ENCODE data around the gene MTR. TPM values are rescaled to one million over a fixed set of nuclear protein-coding genes. Genes with fewer than 3 reads are reported as not detected.

MTR gene
- total RNA-seq, 1 experiment from 2014 or later, result 35.5 TPM

- DNase-seq, result no peak
- WGBS (ENCODE audit: extremely low coverage, insufficient read length, low lambda C conversion rate), result no CpG with 5 or more reads among the region's 14 CpGs
- no peaks in the 10 kb centered on the region for H3K4me1 ChIP-seq (ENCODE audit: insufficient read depth, low read length)
- H4K91ac ChIP-seq (ENCODE audit: insufficient read length, low read depth, low read length), result no peak overlapping the region
- no peak overlapping the region for H3K4ac ChIP-seq (ENCODE audit: low read depth, low read length)
- H4K8ac ChIP-seq (replicated peaks; ENCODE audit: insufficient read length, low read depth, low read length), result no peak overlapping the region
- H3K9me3 ChIP-seq (ENCODE audit: control insufficient read depth, low read depth, low read length), result no peaks in the 10 kb centered on the region
- H3K9me3 Mint-ChIP-seq, result no peaks in the 10 kb centered on the region
- no peak overlapping the region for H3K56ac ChIP-seq (ENCODE audit: insufficient read length, low read depth, low read length)
- H4K5ac ChIP-seq (ENCODE audit: insufficient read length, low read depth, low read length), result no peak overlapping the region
- no peak overlapping the region for H3K4me3 Mint-ChIP-seq
- no peaks in the 10 kb centered on the region for H3K79me1 ChIP-seq (ENCODE audit: insufficient read depth, low read depth, low read length, poor library complexity, severe bottlenecking)
- no peaks in the 10 kb centered on the region for H3K23me2 ChIP-seq (ENCODE audit: insufficient read length, low read depth, low read length, poor library complexity, severe bottlenecking)
- H3T11ph ChIP-seq (ENCODE audit: low read length), result no peak overlapping the region
- H3K14ac ChIP-seq (ENCODE audit: insufficient read depth, low read length), result no peak overlapping the region
- no peak overlapping the region for H2AFZ ChIP-seq (ENCODE audit: low read length)
- H3K27me3 ChIP-seq (ENCODE audit: insufficient read depth, low read length), result no peaks in the 10 kb centered on the region
- H2AK5ac ChIP-seq (ENCODE audit: insufficient read length, low read length), result no peak overlapping the region
- H3K18ac ChIP-seq (ENCODE audit: insufficient read length, low read depth, low read length), result no peak overlapping the region
- H3K23ac ChIP-seq (ENCODE audit: insufficient read length, low read depth, low read length), result no peak overlapping the region
- peak overlapping the region in 1 of 3 experiments; percentile 89; a peak in 2 of 7 replicates for H3K27ac Mint-ChIP-seq
- H2BK20ac ChIP-seq (ENCODE audit: low read depth, low read length, poor library complexity, severe bottlenecking), result no peak overlapping the region
- H3K9ac ChIP-seq (ENCODE audit: extremely low read depth, insufficient read length, low read length), result no peak overlapping the region
- peaks cover 0 to 2% of the 10 kb centered on the region in 2 experiments; a peak in 1 of 4 replicates for H3K4me1 Mint-ChIP-seq
- H3K4me2 ChIP-seq (ENCODE audit: insufficient read depth, insufficient read length, low read length), result no peak overlapping the region
- H2BK5ac ChIP-seq (ENCODE audit: insufficient read length, low read length), result no peak overlapping the region
- H3K27me3 Mint-ChIP-seq (ENCODE audit: low read depth), result no peaks in the 10 kb centered on the region
- H3K27ac ChIP-seq (ENCODE audit: insufficient read length, low read depth, low read length), result no peak overlapping the region
- no peak overlapping the region for H2BK120ac ChIP-seq (ENCODE audit: low read depth, low read length, poor library complexity, severe bottlenecking)
- peaks cover 0 to 8% (median 6%) of the 10 kb centered on the region in 3 experiments; a peak in 3 of 7 replicates for H3K36me3 Mint-ChIP-seq (ENCODE audit: insufficient read depth in 1 of 3, low read depth in 3 of 3)
- H2BK15ac ChIP-seq (ENCODE audit: low read depth, low read length), result no peak overlapping the region
- no peak for TF ChIP-seq CTCF (conservative IDR thresholded peaks at IDR 0.05)
- H4K20me1 ChIP-seq (ENCODE audit: control insufficient read depth, insufficient read depth, insufficient read length), result no peaks in the 10 kb centered on the region
- no peak overlapping the region for H2BK12ac ChIP-seq (ENCODE audit: insufficient read length, low read depth, low read length)
- no peaks in the 10 kb centered on the region for H3K79me2 ChIP-seq (ENCODE audit: insufficient read depth, low read length)
Observed at GRCh38 chr1:236753964-236754363, 41.1 kb upstream of the MTR start.
